IMR-90 (cell line): ENCODE results near the gene TBC1D9. TPM values are rescaled to one million over a fixed set of nuclear protein-coding genes. Genes with fewer than 3 reads are reported as not detected.

Experiments used
- ATAC-seq: fragments of 200-7000 bp; cut with Tn5 transposase; 2 replicates; pipeline ENCODE4 v1.9.1; 2020; ENCODE audit warnings: low read depth, mild to moderate bottlenecking, moderate library complexity
- BruUV-seq: library from RNA; stranded (reverse); fragments of 400-500 nt; replicated peaks from 2 replicates; lab custom pipeline; 2021; lab: Mats Ljungman, UMichigan
- CTCF ChIA-PET: fragments of 300-600 bp; formaldehyde crosslinking; extraction: SDS; loops from one replicate; lab custom pipeline; 2021; ENCODE audit warnings: antibody characterized with exemption; lab: Yijun Ruan, JAX
- POLR2A ChIA-PET: fragments of 300-600 bp; sonication (Branson Sonifier 250); formaldehyde crosslinking; loops from one replicate; lab custom pipeline; 2022; ENCODE audit warnings: antibody characterized with exemption; ENCODE audit not compliant: unreplicated experiment; lab: Charles Lee
- DNase-seq: peaks from one replicate; pipeline ENCODE4 v3.0.0; 2013
- H2AFZ ChIP-seq: replicated peaks from 2 replicates; pipeline ENCODE3; 2013; ENCODE audit warnings: low read length, mild to moderate bottlenecking; ENCODE audit not compliant: poor library complexity
- H2AK5ac ChIP-seq: 2 replicates; pipeline ENCODE4 v1.6.1; 2013; ENCODE audit warnings: low read depth, low read length, inconsistent platforms
- H2AK9ac ChIP-seq: replicated peaks from 2 replicates; pipeline ENCODE3; 2013; ENCODE audit warnings: mild to moderate bottlenecking, low read depth, low read length, moderate library complexity; ENCODE audit not compliant: poor library complexity
- H2BK120ac ChIP-seq: 2 replicates; pipeline ENCODE4 v1.6.1; 2013; ENCODE audit warnings: low read depth, low read length, inconsistent platforms
- H2BK15ac ChIP-seq: 3 replicates; pipeline ENCODE4 v1.6.1; 2013; ENCODE audit warnings: low read depth, low read length, inconsistent platforms
- H2BK20ac ChIP-seq: 2 replicates; pipeline ENCODE4 v1.6.1; 2013; ENCODE audit warnings: low read depth, mild to moderate bottlenecking, inconsistent platforms, low read length, moderate library complexity
- H2BK5ac ChIP-seq: 2 replicates; pipeline ENCODE4 v1.6.1; 2013; ENCODE audit warnings: mild to moderate bottlenecking, low read depth, low read length, inconsistent platforms; ENCODE audit not compliant: poor library complexity, severe bottlenecking
- H3K14ac ChIP-seq: replicated peaks from 2 replicates; pipeline ENCODE4 v1.6.1; 2013; ENCODE audit warnings: low read depth, low read length, inconsistent platforms
- H3K18ac ChIP-seq: 2 replicates; pipeline ENCODE4 v1.6.1; 2013; ENCODE audit warnings: low read depth, low read length, control low read depth
- H3K23ac ChIP-seq: 2 replicates; pipeline ENCODE4 v1.6.1; 2013; ENCODE audit warnings: low read depth, low read length, inconsistent platforms
- H3K27ac ChIP-seq: 2 replicates; pipeline ENCODE4 v1.5.1; 2013; ENCODE audit warnings: mild to moderate bottlenecking, control low read depth, low read length; ENCODE audit not compliant: insufficient read depth
- H3K27me3 ChIP-seq: 2 replicates; pipeline ENCODE4 v1.6.1; 2013; ENCODE audit warnings: low read length; ENCODE audit not compliant: control insufficient read depth, insufficient read depth
- H3K36me3 ChIP-seq: 2 replicates; pipeline ENCODE4 v1.6.1; 2013; ENCODE audit warnings: low read length, mixed read lengths; ENCODE audit not compliant: control insufficient read depth, insufficient read depth
- H3K4ac ChIP-seq: 2 replicates; pipeline ENCODE4 v1.6.1; 2013; ENCODE audit warnings: low read depth, low read length, inconsistent platforms
- H3K4me1 ChIP-seq: 2 replicates; pipeline ENCODE4 v1.6.1; 2013; ENCODE audit warnings: low read length, mixed read lengths; ENCODE audit not compliant: control insufficient read depth, insufficient read depth
- H3K4me2 ChIP-seq: 2 replicates; pipeline ENCODE4 v1.6.1; 2013; ENCODE audit warnings: low read depth, mild to moderate bottlenecking, control low read depth, low read length, moderate library complexity
- H3K4me3 ChIP-seq: 2 replicates; pipeline ENCODE4 v1.5.1; 2013; ENCODE audit warnings: low read depth, mild to moderate bottlenecking, control low read depth, low read length, moderate library complexity; ENCODE audit not compliant: insufficient read depth
- H3K56ac ChIP-seq: 2 replicates; pipeline ENCODE4 v1.6.1; 2013; ENCODE audit warnings: low read length, inconsistent platforms; ENCODE audit not compliant: insufficient read depth; ENCODE audit errors: extremely low read depth
- H3K79me1 ChIP-seq, 2 experiments: 2 replicates each; pipeline ENCODE4 v1.6.1; 2013; ENCODE audit warnings: low read length in 2 of 2, inconsistent platforms in 1 of 2, low read depth in 1 of 2
- H3K9ac ChIP-seq: 2 replicates; pipeline ENCODE4 v1.6.1; 2013; ENCODE audit warnings: low read depth, low read length, control low read depth
- H3K9me1 ChIP-seq: 2 replicates; pipeline ENCODE4 v1.6.1; 2013; ENCODE audit warnings: low read length, inconsistent platforms; ENCODE audit not compliant: insufficient read depth
- H3K9me3 ChIP-seq: 2 replicates; pipeline ENCODE4 v1.6.1; 2013; ENCODE audit warnings: low read length; ENCODE audit not compliant: control insufficient read depth, insufficient read depth
- H4K20me1 ChIP-seq: 2 replicates; pipeline ENCODE4 v1.6.1; 2013; ENCODE audit warnings: low read length, inconsistent platforms; ENCODE audit not compliant: insufficient read depth
- H4K5ac ChIP-seq: 2 replicates; pipeline ENCODE4 v1.6.1; 2013; ENCODE audit warnings: mild to moderate bottlenecking, low read depth, low read length, control low read depth
- H4K8ac ChIP-seq, 2 experiments: 2 replicates each; pipeline ENCODE4 v1.6.1; 2013; ENCODE audit warnings: low read depth in 2 of 2, low read length in 2 of 2, control low read depth in 1 of 2, inconsistent platforms in 1 of 2
- H4K91ac ChIP-seq: 2 replicates; pipeline ENCODE4 v1.6.1; 2013; ENCODE audit warnings: low read depth, low read length, inconsistent platforms; ENCODE audit not compliant: insufficient read depth
- CEBPB ChIP-seq: IDR thresholded peaks from 2 replicates; pipeline ENCODE4 v1.6.1; 2012; ENCODE audit warnings: low read depth, low read length, improper control_type of control experiment
- FOS ChIP-seq: fragments of 150-350 bp; IDR thresholded peaks from 2 replicates; pipeline ENCODE4 v1.6.1; 2016; ENCODE audit warnings: low read depth, low read length
- POLR2A ChIP-seq: IDR thresholded peaks from 2 replicates; pipeline ENCODE4 v1.6.1; 2012; ENCODE audit warnings: mild to moderate bottlenecking, low read depth, low read length
- WGBS, 2 experiments: methylation state at CpG; one replicate each; pipeline versions ENCODE4 v1.1.5 to v1.1.7; 2013; ENCODE audit warnings: missing lambda C conversion rate in 2 of 2; ENCODE audit not compliant: insufficient read length in 1 of 2; ENCODE audit errors: extremely low coverage in 2 of 2; 5-methylcytosine and 5-hydroxymethylcytosine counted together
- dilution Hi-C: fragments of 300-500 bp; cut with HindIII; formaldehyde crosslinking; loops from one replicate; pipeline ENCODE4 v1.14.3; 2018; ENCODE audit warnings: low sequenced_read_pairs; ENCODE audit not compliant: unreplicated experiment
- in situ Hi-C: fragments of 300-500 bp; cut with MboI; formaldehyde crosslinking; loops from 3 replicates; pipeline ENCODE4 v1.14.3; 2019; ENCODE audit warnings: low sequenced_read_pairs, inconsistent platforms, mixed read lengths
- intact Hi-C: fragments of 100-400 bp; cut with micrococcal nuclease; formaldehyde crosslinking; loops from 2 replicates; pipeline ENCODE4 v1.10.0; 2022
- polyA plus RNA-seq, 3 experiments: library from polyadenylated mRNA; depleted of rRNA; stranded (reverse); fragments of >200 nt; gene quantifications; 2 replicates each; pipeline ENCODE4 v1.2.3, GENCODE V29; 2012; ENCODE audit warnings: low replicate concordance in 1 of 3
- total RNA-seq: library from RNA; depleted of rRNA; stranded (reverse); fragments of >200 nt; gene quantifications from 2 replicates; pipeline ENCODE4 v1.2.3, GENCODE V29; 2012

The TBC1D9 gene
- total and polyA plus RNA-seq, 2 of the 4 experiments (the other 2 are of a cell fraction) = 11.7 to 15.2 TPM

DNA sequence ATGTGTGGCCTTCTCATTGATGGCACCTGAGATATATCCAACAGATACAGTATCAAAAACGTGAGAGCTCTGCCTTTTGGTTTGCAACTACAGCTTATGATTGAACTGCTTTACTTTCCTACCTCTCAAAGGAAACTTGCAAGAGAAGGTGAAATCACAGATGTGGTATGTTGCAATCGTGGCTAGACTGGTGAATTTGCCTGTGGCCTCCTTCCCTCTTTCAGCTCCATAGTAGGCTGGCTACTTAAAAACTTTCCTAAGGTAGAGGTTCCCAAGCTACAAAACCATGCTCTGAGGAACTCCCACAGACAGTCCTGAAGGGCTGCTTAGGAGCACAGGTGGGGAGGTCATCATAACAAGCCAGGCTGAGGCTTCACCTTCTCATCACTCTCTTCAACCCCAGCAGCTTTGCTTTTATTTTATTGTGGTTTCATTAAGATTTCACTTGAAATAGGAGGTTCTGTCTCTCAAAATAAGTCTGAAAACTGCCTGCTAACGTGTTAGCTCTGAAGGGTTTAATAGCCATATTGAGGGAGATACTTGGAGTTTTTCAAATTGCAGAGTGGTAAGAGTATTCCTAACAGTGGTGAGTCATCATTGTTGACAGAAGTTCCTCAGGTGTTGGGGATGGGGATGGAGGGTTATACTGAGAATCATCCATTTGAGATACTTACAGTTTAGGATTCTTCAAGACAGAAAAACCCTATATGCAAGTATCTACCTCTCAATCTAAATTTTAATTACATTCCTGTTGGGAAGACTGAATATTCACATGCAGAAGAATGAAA is 93.9 kb downstream of the TBC1D9 start:
- H4K20me1 ChIP-seq = no peaks in the 10 kb centered on the region
- no peak overlapping the region for H2BK5ac ChIP-seq
- no peaks in the 10 kb centered on the region for H3K27me3 ChIP-seq
- H3K36me3 ChIP-seq = peaks cover 22% of the 10 kb centered on the region
- dilution Hi-C loops = no loop called here
- H3K4ac ChIP-seq = peak overlapping the region; percentile 37; the same call in 1 of the 2 replicates
- intact Hi-C loops = no loop called here
- ChIA-PET POLR2A (no interaction called here), CTCF (no interaction called here)
- H2AK5ac ChIP-seq = no peak overlapping the region
- no peak overlapping the region for H3K4me3 ChIP-seq
- ATAC-seq = peak; percentile 60
- peak overlapping the region; percentile 9; the same call in 1 of the 2 replicates for H3K18ac ChIP-seq
- peak overlapping the region; percentile 39; the same call in 1 of the 2 replicates for H3K14ac ChIP-seq
- H4K91ac ChIP-seq = no peak overlapping the region
- peak; percentile 52 for DNase-seq
- peaks cover 3% of the 10 kb centered on the region; the same call in 1 of the 2 replicates for H3K9me1 ChIP-seq
- H4K8ac ChIP-seq = no peak overlapping the region
- H2BK15ac ChIP-seq = no peak overlapping the region
- no peaks in the 10 kb centered on the region for H3K79me1 ChIP-seq
- no peak overlapping the region for H4K5ac ChIP-seq
- H2BK120ac ChIP-seq = no peak overlapping the region
- H3K9ac ChIP-seq = no peak overlapping the region
- no peak overlapping the region for H2BK20ac ChIP-seq
- no TSS peak for BruUV-seq
- WGBS, 2 experiments = 60% methylated on average over 1 of the region's 3 CpGs; no CpG with 5 or more reads in 1 of the 2 experiments
- H2AK9ac ChIP-seq = no peak overlapping the region
- H2AFZ ChIP-seq = no peak overlapping the region
- H3K27ac ChIP-seq = no peak overlapping the region
- H3K23ac ChIP-seq = no peak overlapping the region
- H3K56ac ChIP-seq = no peak overlapping the region
- no peak overlapping the region for H3K4me2 ChIP-seq
- no peaks in the 10 kb centered on the region for H3K9me3 ChIP-seq
- in situ Hi-C loops = no loop called here
- no peak for TF ChIP-seq POLR2A
- TF ChIP-seq CEBPB = peak; percentile 89
- TF ChIP-seq FOS = peak; percentile 39; the same call in 1 of the 2 replicates
- H3K4me1 ChIP-seq = peaks cover 3% of the 10 kb centered on the region
